HG03196 (cell line): ENCODE results near the gene BIRC7.

Experiments
- ATAC-seq: cut with Tn5 transposase; IDR thresholded peaks from one replicate; pipeline ENCODE4 v1.9.1; 2021; ENCODE audit not compliant: unreplicated experiment

Gene BIRC7

GRCh38 chr20:63224412-63225081 lies 11.2 kb upstream of the BIRC7 start:
- ATAC-seq, result no peak

- no peak for ATAC-seq
Observed at GRCh38 chr20:63225082-63225454, 10.6 kb upstream of the BIRC7 start.

GRCh38 chr20:63226042-63226943 lies 9.4 kb upstream of the BIRC7 start:
- no peak for ATAC-seq

GRCh38 chr20:63227260-63227659 lies 8.4 kb upstream of the BIRC7 start:
- ATAC-seq, result no peak

GRCh38 chr20:63228806-63229205 lies 6.9 kb upstream of the BIRC7 start:
- no peak for ATAC-seq

- ATAC-seq, result no peak
Observed at GRCh38 chr20:63230800-63231268, 4.9 kb upstream of the BIRC7 start.

- no peak for ATAC-seq
Observed at GRCh38 chr20:63232235-63233060, 3.3 kb upstream of the BIRC7 start.

GRCh38 chr20:63233061-63233344 lies 2.7 kb upstream of the BIRC7 start:
- no peak for ATAC-seq

- ATAC-seq, result no peak
Observed at GRCh38 chr20:63233924-63234323, 1.8 kb upstream of the BIRC7 start.

- ATAC-seq, result no peak
Observed at GRCh38 chr20:63234693-63235398, 859 bp upstream of the BIRC7 start.

GRCh38 chr20:63236116-63236837 lies 572 bp downstream of the BIRC7 start:
- ATAC-seq, result no peak

GRCh38 chr20:63238031-63238430 lies 2.3 kb downstream of the BIRC7 start:
- no peak for ATAC-seq

- no peak for ATAC-seq
Observed at GRCh38 chr20:63238514-63239125, 2.9 kb downstream of the BIRC7 start.

GRCh38 chr20:63239431-63239830 lies 3.7 kb downstream of the BIRC7 start:
- no peak for ATAC-seq

- no peak for ATAC-seq
Observed at GRCh38 chr20:63240004-63240403, 4.3 kb downstream of the BIRC7 start.

GRCh38 chr20:63241272-63241671 lies 5.6 kb downstream of the BIRC7 start:
- no peak for ATAC-seq

GRCh38 chr20:63242736-63243135 lies 7.0 kb downstream of the BIRC7 start:
- no peak for ATAC-seq

GRCh38 chr20:63243604-63244247 lies 8.0 kb downstream of the BIRC7 start:
- ATAC-seq, result no peak

GRCh38 chr20:63244468-63244867 lies 8.8 kb downstream of the BIRC7 start:
- no peak for ATAC-seq
